Measurements from ENCODE around the gene RAPGEF5. TPM values are rescaled to one million over a fixed set of nuclear protein-coding genes. Genes with fewer than 3 reads are reported as not detected.
"Not testable (repeated sequence)": the region's sequence is repeated elsewhere in the genome, so short reads cannot be mapped to it uniquely, and the experiment has no call there.

The RAPGEF5 gene
- total and polyA plus RNA-seq, 12 donors, result 5.1 to 87.0 (median 26.0) TPM

DNA sequence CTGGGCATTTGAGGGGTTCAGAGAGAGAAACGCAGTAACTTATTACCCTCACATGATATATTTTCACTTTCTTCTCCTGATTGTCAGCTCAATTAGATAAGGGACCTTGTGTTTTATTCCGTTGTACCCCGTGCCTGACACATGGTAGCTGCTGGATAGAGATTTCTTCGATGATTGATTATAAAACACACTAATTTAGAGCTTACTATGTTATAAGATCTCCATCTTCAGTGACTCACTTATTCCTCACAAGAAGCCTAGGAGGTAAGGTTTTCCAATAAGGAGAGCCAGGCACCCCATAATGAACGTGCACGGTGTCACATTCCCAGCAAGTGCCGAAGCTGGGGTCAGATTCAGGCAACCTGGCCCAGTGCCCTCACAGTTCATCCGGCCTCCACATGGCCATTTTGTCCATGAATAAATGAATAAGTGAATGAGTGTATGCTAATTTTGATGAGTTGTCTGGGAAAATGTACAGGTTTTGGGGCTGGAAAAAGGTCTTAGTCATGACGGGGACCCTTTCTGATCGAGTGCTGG lies 273.2 kb downstream of the RAPGEF5 start:
- H3K36me3 ChIP-seq (replicated peaks in 1 of 2), result no peaks in the 10 kb centered on the region
- intact Hi-C loops (cut with DNase I), result no loop called here

DNA sequence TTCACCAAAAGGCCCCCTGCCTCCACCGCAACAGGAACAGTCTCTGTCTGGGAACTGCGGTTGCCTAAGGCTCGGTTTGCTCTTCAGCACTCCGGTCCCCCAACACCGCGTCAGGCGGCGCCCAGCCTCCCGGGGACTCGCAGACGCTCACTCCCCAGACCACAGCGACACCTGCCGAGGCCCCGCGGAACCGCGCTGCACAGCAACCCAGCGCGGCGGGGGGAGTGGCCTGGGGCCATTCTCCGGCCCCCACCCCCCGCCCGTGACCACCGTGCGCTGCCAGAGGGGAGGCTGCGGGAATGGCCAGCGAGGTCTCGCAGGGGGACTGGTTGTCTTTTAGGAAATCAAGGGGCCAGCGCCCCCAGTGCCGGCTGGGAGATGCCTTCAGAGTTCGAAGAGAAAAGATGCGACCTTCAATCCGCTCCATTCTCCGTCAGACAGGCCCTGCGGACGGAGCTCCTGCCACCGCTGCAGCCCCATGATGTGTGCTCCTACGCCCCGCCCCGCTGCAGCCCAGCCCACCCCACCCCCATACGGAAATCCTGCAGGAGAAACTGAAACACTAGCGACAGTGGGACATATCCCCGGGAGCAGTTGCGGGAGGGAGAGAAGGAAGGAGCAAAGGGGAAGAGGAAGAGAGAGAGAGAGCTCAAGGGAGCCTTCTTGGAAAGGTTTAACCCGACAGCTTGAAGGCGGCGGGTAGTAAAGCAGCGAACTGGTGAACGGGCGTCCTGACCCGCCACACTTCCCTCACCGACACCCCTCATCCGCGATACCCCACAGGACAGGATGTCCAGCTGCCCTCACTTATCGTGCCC lies 273.9 kb downstream of the RAPGEF5 start:
- peak; percentile 80 to 94 (median 91) for DNase-seq
- H3K9me3 ChIP-seq (replicated peaks in 1 of 3), result no peaks in the 10 kb centered on the region
- intact Hi-C loops (cut with DNase I), result no loop called here

More for the DNA sequence above, 273.2 kb downstream of the RAPGEF5 start:
- H3K27ac ChIP-seq, result peak overlapping the region in 4 of 5 donors; percentile 76 to 89 (median 82)
- H3K4me1 ChIP-seq (replicated peaks in 1 of 2), result peaks cover 5 to 8% of the 10 kb centered on the region in 2 donors
- H3K27me3 ChIP-seq, result no peaks in the 10 kb centered on the region
- no peaks in the 10 kb centered on the region for H3K9me3 ChIP-seq (replicated peaks in 1 of 3)
- WGBS, 4 donors, result 24 to 34% (median 27%) methylated on average over 9 to 10 of the region's 10 CpGs
- peak in 6 of 7 donors; percentile 25 to 50 (median 29) for DNase-seq
- H3K4me3 ChIP-seq, result peak overlapping the region; percentile 18 to 73 (median 46)
- no peak for TF ChIP-seq POLR2A (IDR thresholded peaks at IDR 0.05)
- TF ChIP-seq, protein P1, sequence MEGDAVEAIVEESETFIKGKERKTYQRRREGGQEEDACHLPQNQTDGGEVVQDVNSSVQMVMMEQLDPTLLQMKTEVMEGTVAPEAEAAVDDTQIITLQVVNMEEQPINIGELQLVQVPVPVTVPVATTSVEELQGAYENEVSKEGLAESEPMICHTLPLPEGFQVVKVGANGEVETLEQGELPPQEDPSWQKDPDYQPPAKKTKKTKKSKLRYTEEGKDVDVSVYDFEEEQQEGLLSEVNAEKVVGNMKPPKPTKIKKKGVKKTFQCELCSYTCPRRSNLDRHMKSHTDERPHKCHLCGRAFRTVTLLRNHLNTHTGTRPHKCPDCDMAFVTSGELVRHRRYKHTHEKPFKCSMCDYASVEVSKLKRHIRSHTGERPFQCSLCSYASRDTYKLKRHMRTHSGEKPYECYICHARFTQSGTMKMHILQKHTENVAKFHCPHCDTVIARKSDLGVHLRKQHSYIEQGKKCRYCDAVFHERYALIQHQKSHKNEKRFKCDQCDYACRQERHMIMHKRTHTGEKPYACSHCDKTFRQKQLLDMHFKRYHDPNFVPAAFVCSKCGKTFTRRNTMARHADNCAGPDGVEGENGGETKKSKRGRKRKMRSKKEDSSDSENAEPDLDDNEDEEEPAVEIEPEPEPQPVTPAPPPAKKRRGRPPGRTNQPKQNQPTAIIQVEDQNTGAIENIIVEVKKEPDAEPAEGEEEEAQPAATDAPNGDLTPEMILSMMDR (IDR thresholded peaks at IDR 0.05), result no peak

DNA sequence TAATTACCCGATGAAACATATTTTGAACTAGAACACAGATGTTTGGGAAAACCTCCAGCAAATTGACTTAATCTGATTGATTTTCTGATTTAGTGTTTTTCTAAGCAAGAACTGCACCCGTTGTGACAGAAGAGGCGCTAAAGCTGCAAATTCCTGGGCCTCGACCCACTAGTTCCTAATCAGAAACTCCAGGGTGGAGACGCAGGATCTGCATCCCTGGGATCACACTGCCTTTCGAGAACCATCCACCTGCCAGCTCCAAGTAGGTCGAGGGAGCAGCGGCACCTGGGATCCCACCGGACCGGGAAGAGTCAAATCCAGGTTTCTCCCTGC lies 274.4 kb downstream of the RAPGEF5 start:
- 4 to 12% (median 6%) methylated on average over 4 to 10 of the region's 10 CpGs for WGBS, 4 donors
- peak overlapping the region in 3 of 5 donors; percentile 79 to 89 (median 86) for H3K27ac ChIP-seq
- no peaks in the 10 kb centered on the region for H3K36me3 ChIP-seq (replicated peaks in 1 of 2)
- DNase-seq, result no peak
- TF ChIP-seq, protein P1 (IDR thresholded peaks at IDR 0.05), result no peak
- TF ChIP-seq POLR2A (IDR thresholded peaks at IDR 0.05), result no peak
- no peaks in the 10 kb centered on the region for H3K9me3 ChIP-seq (replicated peaks in 1 of 3)
- peaks cover 5 to 8% of the 10 kb centered on the region in 2 donors for H3K4me1 ChIP-seq (replicated peaks in 1 of 2)
- intact Hi-C loops (cut with DNase I), result no loop called here
- H3K27me3 ChIP-seq, result peaks cover 2% of the 10 kb centered on the region
- peak overlapping the region in 1 of 4 donors; percentile 73 for H3K4me3 ChIP-seq

More for the DNA sequence above, 273.9 kb downstream of the RAPGEF5 start:
- H3K36me3 ChIP-seq (replicated peaks in 1 of 2), result no peaks in the 10 kb centered on the region
- TF ChIP-seq POLR2A (IDR thresholded peaks at IDR 0.05), result peak in 1 of 2 donors; percentile 37
- TF ChIP-seq, protein P1 (IDR thresholded peaks at IDR 0.05), result peak; percentile 65 to 96 (median 92)
- H3K27me3 ChIP-seq, result no peaks in the 10 kb centered on the region
- H3K4me3 ChIP-seq, result peak overlapping the region; percentile 18 to 73 (median 46)
- H3K4me1 ChIP-seq (replicated peaks in 1 of 2), result peaks cover 5 to 8% of the 10 kb centered on the region in 2 donors
- peak overlapping the region in 4 of 5 donors; percentile 76 to 89 (median 82) for H3K27ac ChIP-seq
- 0 to 1% (median 0%) methylated on average over 27 to 55 of the region's 55 CpGs for WGBS, 4 donors

DNA sequence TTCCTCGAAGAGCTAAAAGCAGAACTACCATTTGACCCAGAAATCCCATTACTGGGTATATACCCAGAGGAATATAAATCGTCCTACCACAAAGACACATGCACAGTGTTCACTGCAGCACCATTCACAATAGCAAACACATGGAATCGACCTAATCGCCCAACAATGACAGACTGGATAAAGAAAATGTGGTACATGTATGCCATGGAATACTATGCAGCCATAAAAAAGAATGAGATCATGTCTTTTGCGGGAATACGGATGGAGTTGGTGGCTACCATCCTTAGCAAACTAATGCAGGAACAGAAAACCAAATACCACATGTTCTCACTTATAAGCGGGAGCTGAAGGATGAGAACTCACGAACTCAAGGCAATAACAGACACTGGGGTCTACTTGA lies 276.7 kb downstream of the RAPGEF5 start:
- H3K27me3 ChIP-seq; H3K36me3 ChIP-seq (replicated peaks in 1 of 2); intact Hi-C loops (cut with DNase I); H3K4me3 ChIP-seq; H3K4me1 ChIP-seq (replicated peaks in 1 of 2); DNase-seq; H3K27ac ChIP-seq; H3K9me3 ChIP-seq (replicated peaks in 1 of 3): not testable (repeated sequence)
- WGBS, 4 donors, result 79 to 90% (median 83%) methylated on average over 8 of the region's 8 CpGs

DNA sequence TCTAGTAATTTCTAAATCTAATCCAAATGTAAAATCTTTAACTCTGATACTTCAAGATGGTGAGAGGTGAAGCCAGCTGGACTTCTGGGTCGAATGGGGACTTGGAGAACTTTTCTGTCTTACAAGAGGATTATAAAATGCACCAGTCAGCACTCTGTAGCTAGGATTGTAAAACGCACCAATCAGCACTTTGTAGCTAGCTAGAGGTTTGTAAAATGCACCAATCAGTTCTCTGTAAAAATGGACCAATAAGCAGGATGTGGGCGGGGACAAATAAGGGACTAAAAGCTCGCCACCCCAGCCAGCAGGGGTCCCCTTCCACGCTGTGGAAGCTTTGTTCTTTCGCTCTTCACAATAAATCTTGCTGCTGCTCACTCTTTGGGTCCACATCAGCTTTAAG lies 278.1 kb downstream of the RAPGEF5 start:
- DNase-seq; H3K9me3 ChIP-seq (replicated peaks in 1 of 3); intact Hi-C loops (cut with DNase I); H3K4me3 ChIP-seq; H3K36me3 ChIP-seq (replicated peaks in 1 of 2); H3K27ac ChIP-seq; H3K4me1 ChIP-seq (replicated peaks in 1 of 2); H3K27me3 ChIP-seq: not testable (repeated sequence)
- WGBS, 4 donors, result 67 to 84% (median 74%) methylated on average over 6 of the region's 6 CpGs
